ENCODE results near the gene BCAR1. TPM values are rescaled to one million over a fixed set of nuclear protein-coding genes. Genes with fewer than 3 reads are reported as not detected.

The BCAR1 gene
- total RNA-seq, 1 donor from 2014 or later, result 125 TPM

GRCh38 chr16:75181630-75182029, 69.8 kb downstream of the BCAR1 start:
- TF ChIP-seq, protein P1, sequence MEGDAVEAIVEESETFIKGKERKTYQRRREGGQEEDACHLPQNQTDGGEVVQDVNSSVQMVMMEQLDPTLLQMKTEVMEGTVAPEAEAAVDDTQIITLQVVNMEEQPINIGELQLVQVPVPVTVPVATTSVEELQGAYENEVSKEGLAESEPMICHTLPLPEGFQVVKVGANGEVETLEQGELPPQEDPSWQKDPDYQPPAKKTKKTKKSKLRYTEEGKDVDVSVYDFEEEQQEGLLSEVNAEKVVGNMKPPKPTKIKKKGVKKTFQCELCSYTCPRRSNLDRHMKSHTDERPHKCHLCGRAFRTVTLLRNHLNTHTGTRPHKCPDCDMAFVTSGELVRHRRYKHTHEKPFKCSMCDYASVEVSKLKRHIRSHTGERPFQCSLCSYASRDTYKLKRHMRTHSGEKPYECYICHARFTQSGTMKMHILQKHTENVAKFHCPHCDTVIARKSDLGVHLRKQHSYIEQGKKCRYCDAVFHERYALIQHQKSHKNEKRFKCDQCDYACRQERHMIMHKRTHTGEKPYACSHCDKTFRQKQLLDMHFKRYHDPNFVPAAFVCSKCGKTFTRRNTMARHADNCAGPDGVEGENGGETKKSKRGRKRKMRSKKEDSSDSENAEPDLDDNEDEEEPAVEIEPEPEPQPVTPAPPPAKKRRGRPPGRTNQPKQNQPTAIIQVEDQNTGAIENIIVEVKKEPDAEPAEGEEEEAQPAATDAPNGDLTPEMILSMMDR (conservative IDR thresholded peaks at IDR 0.05; ENCODE audit: low read depth, low read length), result no peak
- H3K4me3 ChIP-seq (ENCODE audit: low read depth, low read length), result no peak overlapping the region
- DNase-seq (ENCODE audit: low read depth), result no peak

GRCh38 chr16:75179208-75179607, 72.2 kb downstream of the BCAR1 start:
- TF ChIP-seq, protein P1 (conservative IDR thresholded peaks at IDR 0.05; ENCODE audit: low read depth, low read length), result no peak
- no peak overlapping the region for H3K4me3 ChIP-seq (ENCODE audit: low read depth, low read length)
- DNase-seq (ENCODE audit: low read depth), result no peak

Other genes starting within 250 kb of the BCAR1 start
- gene LDHD, start 134.8 kb downstream of the BCAR1 start, total RNA-seq, result 0.12 TPM in 1 of 2 replicates, not detected in the other
- gene ZFP1, start 103.1 kb downstream of the BCAR1 start, total RNA-seq, result 8.1 and 9.2 TPM in 2 replicates
- gene CTRB2, start 44.5 kb downstream of the BCAR1 start, total RNA-seq, result not detected in 2 replicates
- gene CTRB1, start 32.6 kb downstream of the BCAR1 start, total RNA-seq, result not detected in 2 replicates
- 52.2 and 117 TPM in 2 replicates for gene CFDP1, start 181.9 kb upstream of the BCAR1 start, total RNA-seq
- gene TMEM170A, start 213.1 kb upstream of the BCAR1 start, total RNA-seq, result 17.1 and 28.8 TPM in 2 replicates
- gene CHST6, start 243.8 kb upstream of the BCAR1 start, total RNA-seq, result 2.2 and 3.0 TPM in 2 replicates